Upper lobe of left lung (tissue), 4 donors: Measurements from ENCODE around the gene PTPN6.

Experiments
- CTCF ChIP-seq, 6 experiments: fragments of 450-650 bp in 4 of 6; fragments of 200-600 bp in 2 of 6; sonication (generic) in 2 of 6; IDR thresholded peaks; one replicate each; pipeline ENCODE4 v1.5.1; 2016 to 2019; ENCODE audit warnings: antibody characterized with exemption in 6 of 6
- EP300 ChIP-seq, 4 donors: sonication (generic); formaldehyde crosslinking; IDR thresholded peaks; one replicate each; pipeline ENCODE4 v1.5.1; 2017; ENCODE audit warnings: antibody characterized with exemption in 4 of 4, control low read depth in 2 of 4
- POLR2A ChIP-seq, 4 donors: fragments of 450-650 bp; IDR thresholded peaks; one replicate each; pipeline ENCODE4 v1.5.1; 2016 to 2017; ENCODE audit warnings: antibody characterized with exemption in 4 of 4, mild to moderate bottlenecking in 2 of 4
- POLR2AphosphoS5 ChIP-seq, 2 donors: sonication (generic); formaldehyde crosslinking; IDR thresholded peaks; one replicate each; pipeline ENCODE4 v1.5.1; 2017; ENCODE audit warnings: antibody characterized with exemption in 2 of 2

- no peak for TF ChIP-seq CTCF (IDR thresholded peaks at IDR 0.05)
- no peak for TF ChIP-seq POLR2A (IDR thresholded peaks at IDR 0.05)
- no peak for TF ChIP-seq EP300 (IDR thresholded peaks at IDR 0.05)
- no peak for TF ChIP-seq POLR2AphosphoS5 (IDR thresholded peaks at IDR 0.05)
Measured at GRCh38 chr12:6968426-6968825, 17.3 kb downstream of the PTPN6 start.
